Fibroblast of lung (primary cell): ENCODE measurements around the gene COPE. TPM values are rescaled to one million over a fixed set of nuclear protein-coding genes. Genes with fewer than 3 reads are reported as not detected.

Source experiments
- DNase-seq, 2 donors: peaks; one replicate each; pipeline versions ENCODE4 v3.0.0 to v3.0.0-alpha.2; 2010; ENCODE audit warnings: low read depth in 2 of 2
- H2AFZ ChIP-seq: 2 replicates; pipeline ENCODE4 v1.5.1; 2012; ENCODE audit warnings: low read length, control low read depth, inconsistent platforms
- H3K27ac ChIP-seq: 2 replicates; pipeline ENCODE4 v1.5.1; 2011; ENCODE audit warnings: low read length, control low read depth; ENCODE audit not compliant: insufficient read depth
- H3K27me3 ChIP-seq: 2 replicates; pipeline ENCODE4 v1.5.1; 2011; ENCODE audit warnings: mild to moderate bottlenecking, low read length; ENCODE audit not compliant: control insufficient read depth, insufficient read depth
- H3K36me3 ChIP-seq: 2 replicates; pipeline ENCODE4 v1.5.1; 2011; ENCODE audit warnings: low read length; ENCODE audit not compliant: control insufficient read depth, insufficient read depth
- H3K4me1 ChIP-seq: 2 replicates; pipeline ENCODE4 v1.5.1; 2011; ENCODE audit warnings: low read length; ENCODE audit not compliant: control insufficient read depth, insufficient read depth; ENCODE audit errors: extremely low read depth
- H3K4me2 ChIP-seq: 2 replicates; pipeline ENCODE4 v1.5.1; 2011; ENCODE audit warnings: low read length, control low read depth; ENCODE audit not compliant: insufficient read depth; ENCODE audit errors: extremely low read depth
- H3K4me3 ChIP-seq, 4 experiments: fragments of 200-600 bp in 1 of 4; sonication (generic) in 1 of 4; replicated peaks in 1 of 4; 2 replicates each; pipeline ENCODE4 v1.5.1; 2011 to 2016; ENCODE audit warnings: low read length in 4 of 4, low read depth in 3 of 4, mild to moderate bottlenecking in 3 of 4, control low read depth in 2 of 4, inconsistent platforms in 1 of 4, mixed read lengths in 1 of 4; ENCODE audit not compliant: insufficient read depth in 1 of 4; ENCODE audit errors: control extremely low read depth in 1 of 4
- H3K79me2 ChIP-seq: 2 replicates; pipeline ENCODE4 v1.5.1; 2012; ENCODE audit warnings: mild to moderate bottlenecking, low read length, inconsistent platforms; ENCODE audit not compliant: control insufficient read depth, insufficient read depth
- H3K9ac ChIP-seq: 2 replicates; pipeline ENCODE4 v1.5.1; 2011; ENCODE audit warnings: mild to moderate bottlenecking, low read length, control low read depth; ENCODE audit not compliant: insufficient read depth
- H3K9me3 ChIP-seq: 2 replicates; pipeline ENCODE4 v1.5.1; 2012; ENCODE audit warnings: low read depth, low read length; ENCODE audit not compliant: control insufficient read depth, insufficient read depth
- H4K20me1 ChIP-seq: 2 replicates; pipeline ENCODE4 v1.5.1; 2011; ENCODE audit warnings: low read length; ENCODE audit not compliant: control insufficient read depth, insufficient read depth; ENCODE audit errors: extremely low read depth
- EZH2 ChIP-seq: IDR thresholded peaks from 2 replicates; pipeline ENCODE4 v1.5.1; 2012; ENCODE audit warnings: low read length, control low read depth, mild to moderate bottlenecking; ENCODE audit errors: missing control alignments
- polyA plus RNA-seq, 2 donors: library from polyadenylated mRNA; depleted of rRNA in 1 of 2; stranded (reverse) in 1 of 2; unstranded in 1 of 2; fragments of >200 nt; gene quantifications; 2 replicates each; pipeline ENCODE4 v1.2.1, GENCODE V29; 2011 to 2012; ENCODE audit warnings: missing spikeins in 1 of 2
- total RNA-seq: library from RNA; depleted of rRNA; stranded (reverse); fragments of >200 nt; gene quantifications from 2 replicates; pipeline ENCODE4 v1.2.1, GENCODE V29; 2014
- TF ChIP-seq, protein P1 (sequence below), 2 donors: IDR thresholded peaks in 1 of 2; conservative IDR thresholded peaks in 1 of 2; 1 replicate in 1 of 2; 2 replicates in 1 of 2; pipeline ENCODE4 v1.5.1; 2011 to 2012; ENCODE audit warnings: low read length in 2 of 2, control low read depth in 1 of 2, inconsistent platforms in 1 of 2, low read depth in 1 of 2, mild to moderate bottlenecking in 1 of 2

Gene COPE
- total and polyA plus RNA-seq, 2 donors (not counting 1 experiment from before 2014, with no cell fraction given), result 146 to 182 TPM

DNA sequence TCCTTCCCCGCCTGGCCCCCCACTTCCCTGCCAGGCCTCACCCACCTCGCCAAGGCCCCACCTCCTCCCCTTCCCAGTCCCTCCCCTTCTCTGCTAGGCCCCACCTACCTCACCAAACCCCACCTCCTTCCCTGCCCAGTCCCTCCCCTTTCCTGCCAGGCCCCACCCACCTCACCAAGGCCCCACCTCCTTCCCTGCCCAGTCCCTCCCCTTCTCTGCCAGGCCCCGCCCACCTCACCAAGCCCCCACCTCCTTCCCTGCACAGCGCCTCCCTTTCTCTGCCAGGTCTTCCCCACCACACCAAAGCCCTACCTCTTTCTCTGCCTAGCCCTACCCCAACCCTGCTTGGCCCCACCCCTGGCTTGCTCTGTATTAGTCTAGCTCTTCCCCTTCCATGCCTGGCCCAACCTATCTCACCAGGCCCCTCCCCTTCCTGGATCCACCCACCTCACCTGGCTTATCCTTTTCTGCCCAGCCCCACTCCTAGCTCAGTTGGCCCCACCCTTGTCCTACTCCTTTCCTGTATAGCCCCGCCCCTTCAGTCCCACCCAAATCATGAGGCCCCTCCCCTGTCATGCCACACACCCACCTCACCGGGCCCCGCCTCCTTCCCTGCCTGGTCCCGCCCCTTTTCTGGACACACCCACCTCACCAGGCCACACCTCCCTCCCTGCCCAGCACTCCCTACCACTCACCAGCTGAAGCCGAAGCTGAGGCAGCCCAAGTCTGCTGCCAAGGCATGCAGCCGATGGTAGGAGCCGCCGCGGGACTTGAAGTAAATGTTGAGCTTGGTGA lies 39.4 kb downstream of the COPE start:
- no peak for DNase-seq
- Histone ChIP-seq H3K4me2 (no peak overlapping the region), H3K27me3 (no peaks in the 10 kb centered on the region), H4K20me1 (no peaks in the 10 kb centered on the region), H3K79me2 (no peaks in the 10 kb centered on the region), H3K4me3 (no peak overlapping the region), H2AFZ (no peak overlapping the region), H3K27ac (no peak overlapping the region), H3K4me1 (no peaks in the 10 kb centered on the region), H3K9ac (no peak overlapping the region), H3K36me3 (no peaks in the 10 kb centered on the region), H3K9me3 (no peaks in the 10 kb centered on the region)
- no peak for TF ChIP-seq EZH2
- TF ChIP-seq, protein P1, sequence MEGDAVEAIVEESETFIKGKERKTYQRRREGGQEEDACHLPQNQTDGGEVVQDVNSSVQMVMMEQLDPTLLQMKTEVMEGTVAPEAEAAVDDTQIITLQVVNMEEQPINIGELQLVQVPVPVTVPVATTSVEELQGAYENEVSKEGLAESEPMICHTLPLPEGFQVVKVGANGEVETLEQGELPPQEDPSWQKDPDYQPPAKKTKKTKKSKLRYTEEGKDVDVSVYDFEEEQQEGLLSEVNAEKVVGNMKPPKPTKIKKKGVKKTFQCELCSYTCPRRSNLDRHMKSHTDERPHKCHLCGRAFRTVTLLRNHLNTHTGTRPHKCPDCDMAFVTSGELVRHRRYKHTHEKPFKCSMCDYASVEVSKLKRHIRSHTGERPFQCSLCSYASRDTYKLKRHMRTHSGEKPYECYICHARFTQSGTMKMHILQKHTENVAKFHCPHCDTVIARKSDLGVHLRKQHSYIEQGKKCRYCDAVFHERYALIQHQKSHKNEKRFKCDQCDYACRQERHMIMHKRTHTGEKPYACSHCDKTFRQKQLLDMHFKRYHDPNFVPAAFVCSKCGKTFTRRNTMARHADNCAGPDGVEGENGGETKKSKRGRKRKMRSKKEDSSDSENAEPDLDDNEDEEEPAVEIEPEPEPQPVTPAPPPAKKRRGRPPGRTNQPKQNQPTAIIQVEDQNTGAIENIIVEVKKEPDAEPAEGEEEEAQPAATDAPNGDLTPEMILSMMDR (conservative IDR thresholded peaks at IDR 0.05 in 1 of 2, IDR thresholded peaks at IDR 0.05 in 1 of 2; ENCODE audit: low read depth in 1 of 2, low read length in 2 of 2), result no peak

DNA sequence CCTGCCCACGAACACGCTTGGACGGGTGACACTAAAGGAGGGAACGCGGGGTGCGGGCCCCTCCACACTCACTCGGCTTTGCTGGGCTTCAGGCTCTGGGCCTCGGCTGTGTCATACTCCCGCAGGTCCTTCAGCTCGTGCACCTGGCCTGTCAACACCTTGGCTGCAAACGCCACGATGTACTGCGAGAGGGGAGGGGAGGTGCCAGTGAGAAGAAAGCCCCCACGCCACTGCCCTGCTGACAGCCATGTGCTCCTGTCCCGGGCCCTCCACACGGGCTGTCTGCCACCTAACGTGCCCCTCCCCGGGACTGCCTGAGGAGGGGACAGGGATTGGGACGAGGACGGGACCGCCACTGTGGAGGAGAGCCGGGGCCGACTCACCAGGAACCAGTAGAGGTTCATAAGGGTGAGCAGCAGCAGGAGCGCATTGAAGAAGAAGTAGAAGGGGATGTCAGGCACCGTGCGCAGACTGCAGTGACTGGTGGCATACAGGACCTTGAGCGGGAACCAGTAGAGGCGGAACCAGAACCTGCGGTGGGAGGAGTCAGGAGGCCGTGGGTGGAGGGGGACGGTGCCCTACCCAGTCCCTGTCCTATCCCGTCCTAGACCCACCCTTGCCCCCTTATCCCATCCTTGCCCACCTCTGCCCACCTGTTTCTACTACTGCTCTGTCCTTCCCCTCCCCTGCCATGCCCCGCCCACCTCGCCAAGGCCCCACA lies 40.2 kb downstream of the COPE start:
- no peak overlapping the region for H3K4me2 ChIP-seq
- no peak overlapping the region for H2AFZ ChIP-seq
- no peaks in the 10 kb centered on the region for H3K27me3 ChIP-seq
- H3K4me1 ChIP-seq, result no peaks in the 10 kb centered on the region
- H3K79me2 ChIP-seq, result no peaks in the 10 kb centered on the region
- no peaks in the 10 kb centered on the region for H4K20me1 ChIP-seq
- TF ChIP-seq EZH2, result no peak
- TF ChIP-seq, protein P1 (conservative IDR thresholded peaks at IDR 0.05 in 1 of 2, IDR thresholded peaks at IDR 0.05 in 1 of 2; ENCODE audit: low read depth in 1 of 2, low read length in 2 of 2), result no peak
- H3K36me3 ChIP-seq, result no peaks in the 10 kb centered on the region
- no peak for DNase-seq
- H3K9ac ChIP-seq, result no peak overlapping the region
- no peak overlapping the region for H3K27ac ChIP-seq
- no peak overlapping the region for H3K4me3 ChIP-seq
- no peaks in the 10 kb centered on the region for H3K9me3 ChIP-seq

DNA sequence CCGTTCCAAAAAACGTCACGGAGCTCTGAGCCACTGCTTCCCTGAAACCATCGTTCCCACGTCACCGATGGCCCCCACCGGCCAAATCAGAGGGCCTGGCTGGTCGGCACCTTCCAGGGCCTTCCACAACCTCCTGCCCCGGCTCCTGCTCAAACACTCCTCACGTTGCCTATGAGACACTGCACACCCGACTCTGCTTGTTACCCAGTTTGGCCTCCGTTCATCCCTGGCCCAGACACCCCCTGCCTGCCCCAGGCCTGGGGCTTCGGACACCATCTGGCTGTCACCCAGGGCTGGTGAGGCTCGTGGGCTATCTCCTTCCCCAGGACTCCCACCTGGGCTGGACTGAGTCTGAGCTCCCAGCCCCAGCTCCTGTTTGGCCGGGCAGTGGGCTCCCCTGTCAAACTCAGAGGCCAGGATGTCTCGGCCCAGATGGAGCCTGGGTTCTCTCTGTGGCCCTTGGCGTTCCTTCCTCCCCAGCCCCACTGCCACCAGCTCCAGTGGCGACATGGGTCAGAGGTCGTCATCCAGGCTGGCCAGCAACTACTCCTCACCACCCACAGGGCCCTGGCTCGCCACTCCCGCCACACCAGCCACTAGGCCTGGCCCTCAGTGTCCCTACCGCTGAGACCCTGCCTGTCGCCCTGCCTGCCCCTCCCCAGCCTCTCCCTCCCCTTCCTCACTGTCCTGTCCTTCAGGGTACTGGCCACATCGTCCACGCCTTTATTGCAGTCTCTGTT lies 41.0 kb downstream of the COPE start:
- Histone ChIP-seq H3K4me1 (no peaks in the 10 kb centered on the region), H3K4me2 (no peak overlapping the region), H3K27me3 (no peaks in the 10 kb centered on the region), H3K79me2 (no peaks in the 10 kb centered on the region), H2AFZ (no peak overlapping the region), H3K9me3 (no peaks in the 10 kb centered on the region), H3K4me3 (no peak overlapping the region), H3K9ac (no peak overlapping the region), H4K20me1 (no peaks in the 10 kb centered on the region), H3K27ac (no peak overlapping the region), H3K36me3 (no peaks in the 10 kb centered on the region)
- no peak for DNase-seq
- TF ChIP-seq, protein P1 (conservative IDR thresholded peaks at IDR 0.05 in 1 of 2, IDR thresholded peaks at IDR 0.05 in 1 of 2; ENCODE audit: low read depth in 1 of 2, low read length in 2 of 2), result no peak
- TF ChIP-seq EZH2, result no peak
